HG03342 (cell line): Measurements from ENCODE around the gene PDLIM1.
A peak's percentile ranks its signal among the peaks of the same experiment; 100 is the strongest.
"Not testable (repeated sequence)": the region's sequence is repeated elsewhere in the genome, so short reads cannot be mapped to it uniquely, and the experiment has no call there.

ENCODE experiments used
- ATAC-seq: cut with Tn5 transposase; IDR thresholded peaks from one replicate; pipeline ENCODE4 v1.9.1; 2021; ENCODE audit warnings: mild to moderate bottlenecking, moderate library complexity; ENCODE audit not compliant: unreplicated experiment

The PDLIM1 gene

GRCh38 chr10:95214369-95214768, 76.4 kb downstream of the PDLIM1 start:
- peak; percentile 11 for ATAC-seq

- no peak for ATAC-seq
Observed at GRCh38 chr10:95211606-95212279, 79.1 kb downstream of the PDLIM1 start.

GRCh38 chr10:95209509-95210127, 81.2 kb downstream of the PDLIM1 start:
- ATAC-seq, result no peak

GRCh38 chr10:95208702-95209391, 82.0 kb downstream of the PDLIM1 start:
- no peak for ATAC-seq

GRCh38 chr10:95202865-95203264, 87.9 kb downstream of the PDLIM1 start:
- ATAC-seq, result not testable (repeated sequence)

GRCh38 chr10:95201736-95202135, 89.1 kb downstream of the PDLIM1 start:
- no peak for ATAC-seq

- no peak for ATAC-seq
Observed at GRCh38 chr10:95196046-95196445, 94.8 kb downstream of the PDLIM1 start.

- ATAC-seq, result no peak
Observed at GRCh38 chr10:95193944-95194343, 96.9 kb downstream of the PDLIM1 start, which contains the start of gene ACSM6. ACSM6 (plus strand) TSS chr10:95194238; CDS start chr10:95194486, 248 bp downstream.

GRCh38 chr10:95188593-95188992, 102.2 kb downstream of the PDLIM1 start:
- ATAC-seq, result no peak

- ATAC-seq, result no peak
Observed at GRCh38 chr10:95187617-95188016, 103.2 kb downstream of the PDLIM1 start.
